ENCODE results near the gene VSIR. TPM values are rescaled to one million over a fixed set of nuclear protein-coding genes. Genes with fewer than 3 reads are reported as not detected.

The VSIR gene
- total and polyA plus RNA-seq, 2 donors (not counting 1 experiment from before 2014, with no cell fraction given) = 40.5 to 61.2 TPM

DNA sequence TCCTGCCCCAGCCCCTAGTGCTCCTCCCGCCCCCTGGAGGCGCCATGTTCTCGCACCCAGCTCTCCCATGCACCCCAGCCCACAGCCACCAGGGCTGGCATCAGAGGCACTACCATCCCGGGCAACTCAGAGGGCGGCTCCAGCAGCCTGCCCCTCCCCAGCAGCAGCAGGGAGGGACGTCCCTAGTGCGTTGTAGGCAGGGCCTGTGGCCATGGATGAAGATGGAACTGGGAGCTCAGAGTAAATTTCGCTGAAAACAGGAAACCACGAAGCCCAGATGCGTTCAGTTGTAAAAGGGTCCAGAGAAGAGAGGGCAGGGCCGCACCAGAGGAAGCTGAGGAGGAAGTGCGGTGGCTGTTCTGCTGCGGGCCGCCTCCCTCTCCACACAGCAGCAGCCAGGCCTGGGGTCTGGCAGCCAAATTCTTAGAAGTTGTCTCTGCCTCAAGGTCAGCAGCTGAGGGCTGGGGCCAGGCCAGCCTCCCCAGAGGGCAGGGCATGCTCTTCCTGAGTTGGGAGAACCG lies 24.6 kb downstream of the VSIR start:
- Histone ChIP-seq H3K27me3 (replicated peaks in 1 of 4; ENCODE audit: control extremely low read depth in 1 of 4, control insufficient read depth in 3 of 4, insufficient read depth in 4 of 4, low read length in 3 of 4) (no peaks in the 10 kb centered on the region), H3K36me3 (replicated peaks in 1 of 2; ENCODE audit: control extremely low read depth in 1 of 2, control insufficient read depth in 1 of 2, extremely low read depth in 1 of 2, insufficient read depth in 2 of 2, low read length in 1 of 2) (peaks cover 0 to 12% of the 10 kb centered on the region in 2 experiments), H4K20me1 (ENCODE audit: control insufficient read depth, insufficient read depth, low read length, poor library complexity, severe bottlenecking) (no peaks in the 10 kb centered on the region), H3K9me3 (ENCODE audit: control extremely low read depth in 1 of 3, control insufficient read depth in 2 of 3, insufficient read depth in 1 of 3, low read length in 2 of 3) (peaks cover 0 to 7% (median 0%) of the 10 kb centered on the region in 3 donors), H3K27ac (ENCODE audit: low read length in 2 of 2) (peak overlapping the region; percentile 72 to 84), H3K79me2 (ENCODE audit: control insufficient read depth, insufficient read depth, low read length) (no peaks in the 10 kb centered on the region), H3K4me1 (ENCODE audit: control insufficient read depth in 2 of 2, insufficient read depth in 2 of 2, low read length in 2 of 2) (peaks cover 83 to 92% of the 10 kb centered on the region in 2 donors), H3K9ac (ENCODE audit: low read length) (peak overlapping the region; percentile 40), H2AFZ (ENCODE audit: insufficient read depth, low read depth, low read length, poor library complexity, severe bottlenecking) (peak overlapping the region; percentile 30), H3K4me2 (replicated peaks; ENCODE audit: low read depth, low read length, poor library complexity, severe bottlenecking) (peak overlapping the region; percentile 74), H3K4me3 (ENCODE audit: control extremely low read depth in 1 of 5, extremely low read depth in 1 of 5, insufficient read depth in 1 of 5, low read depth in 2 of 5, low read length in 4 of 5) (peak overlapping the region in 1 of 5 experiments; percentile 15)
- Mint-ChIP-seq H3K4me3 (peak overlapping the region; percentile 84), H3K27ac (peak overlapping the region; percentile 100), H3K9me3 (ENCODE audit: insufficient read depth) (no peaks in the 10 kb centered on the region), H3K4me1 (peaks cover 89% of the 10 kb centered on the region), H3K27me3 (no peaks in the 10 kb centered on the region)
- TF ChIP-seq, protein P1, sequence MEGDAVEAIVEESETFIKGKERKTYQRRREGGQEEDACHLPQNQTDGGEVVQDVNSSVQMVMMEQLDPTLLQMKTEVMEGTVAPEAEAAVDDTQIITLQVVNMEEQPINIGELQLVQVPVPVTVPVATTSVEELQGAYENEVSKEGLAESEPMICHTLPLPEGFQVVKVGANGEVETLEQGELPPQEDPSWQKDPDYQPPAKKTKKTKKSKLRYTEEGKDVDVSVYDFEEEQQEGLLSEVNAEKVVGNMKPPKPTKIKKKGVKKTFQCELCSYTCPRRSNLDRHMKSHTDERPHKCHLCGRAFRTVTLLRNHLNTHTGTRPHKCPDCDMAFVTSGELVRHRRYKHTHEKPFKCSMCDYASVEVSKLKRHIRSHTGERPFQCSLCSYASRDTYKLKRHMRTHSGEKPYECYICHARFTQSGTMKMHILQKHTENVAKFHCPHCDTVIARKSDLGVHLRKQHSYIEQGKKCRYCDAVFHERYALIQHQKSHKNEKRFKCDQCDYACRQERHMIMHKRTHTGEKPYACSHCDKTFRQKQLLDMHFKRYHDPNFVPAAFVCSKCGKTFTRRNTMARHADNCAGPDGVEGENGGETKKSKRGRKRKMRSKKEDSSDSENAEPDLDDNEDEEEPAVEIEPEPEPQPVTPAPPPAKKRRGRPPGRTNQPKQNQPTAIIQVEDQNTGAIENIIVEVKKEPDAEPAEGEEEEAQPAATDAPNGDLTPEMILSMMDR (IDR thresholded peaks at IDR 0.05) = no peak
- TF ChIP-seq EZH2 (IDR thresholded peaks at IDR 0.05; ENCODE audit: borderline replicate concordance, insufficient read depth, low read depth, low read length, poor library complexity, severe bottlenecking) = no peak
- intact Hi-C loops (cut with micrococcal nuclease) = loop anchor here (1.0 kb wide), 4 partner anchors 21 to 54 kb away; partner anchors contain the start of gene VSIR
- POLR2A ChIA-PET = interaction anchor here (0.7 to 2.4 kb wide), 9 partner anchors 9 to 59 kb away, joined by 3 to 9 read pairs (median 6); partner anchors contain the start of gene VSIR
- CTCF ChIA-PET = interaction anchor here (0.6 to 3.6 kb wide), 14 partner anchors 8 to 979 kb away, joined by 3 to 26 read pairs (median 4); partner anchors contain the start of gene VSIR
- WGBS (ENCODE audit: insufficient coverage) = under 1% methylated on average over 14 of the region's 15 CpGs
- DNase-seq (peak; percentile 84), ATAC-seq (ENCODE audit: low read depth) (peak; percentile 80)
